HepG2 (cell line): ENCODE data around the gene B3GNT9. TPM values are rescaled to one million over a fixed set of nuclear protein-coding genes. Genes with fewer than 3 reads are reported as not detected.
A peak's percentile ranks its signal among the peaks of the same experiment; 100 is the strongest.

Experiments used
- CEBPG ChIP-seq: IDR thresholded peaks from 2 replicates; pipeline ENCODE4 v1.6.1; 2016
- KDM2A ChIP-seq: sonication (generic); formaldehyde crosslinking; IDR thresholded peaks from 2 replicates; pipeline ENCODE4 v1.4.0; 2020; ENCODE audit warnings: low read depth, missing genetic modification reagents, borderline replicate concordance
- LCORL ChIP-seq, 2 experiments: fragments of 450-650 bp in 1 of 2; sonication (generic) in 1 of 2; formaldehyde crosslinking in 1 of 2; IDR thresholded peaks; 2 replicates each; pipeline versions ENCODE4 v1.5.0 to v1.6.1; 2017 to 2020; ENCODE audit warnings: antibody characterized with exemption in 1 of 2, missing genetic modification reagents in 1 of 2
- MYNN ChIP-seq: sonication (generic); formaldehyde crosslinking; IDR thresholded peaks from 2 replicates; pipeline ENCODE4 v1.4.0; 2020; ENCODE audit warnings: mild to moderate bottlenecking, low read depth, missing genetic modification reagents
- PAXIP1 ChIP-seq: sonication (generic); formaldehyde crosslinking; conservative IDR thresholded peaks from 2 replicates; pipeline ENCODE4 v1.4.0; 2020; ENCODE audit warnings: mild to moderate bottlenecking, missing genetic modification reagents, moderate library complexity
- PRDM10 ChIP-seq: sonication (generic); formaldehyde crosslinking; IDR thresholded peaks from 2 replicates; pipeline ENCODE4 v1.4.0; 2020; ENCODE audit warnings: low read depth, missing genetic modification reagents
- TEAD3 ChIP-seq: optimal IDR thresholded peaks from 2 replicates; pipeline ENCODE3; 2016; ENCODE audit warnings: borderline replicate concordance
- ZNF121 ChIP-seq: sonication (generic); formaldehyde crosslinking; IDR thresholded peaks from 2 replicates; pipeline ENCODE4 v1.5.0; 2020; ENCODE audit warnings: mild to moderate bottlenecking, missing genetic modification reagents
- ZNF354B ChIP-seq: sonication (generic); formaldehyde crosslinking; IDR thresholded peaks from 2 replicates; pipeline ENCODE4 v1.8.0; 2022; ENCODE audit warnings: mild to moderate bottlenecking, missing genetic modification reagents
- ZNF44 ChIP-seq: sonication (generic); formaldehyde crosslinking; IDR thresholded peaks from 2 replicates; pipeline ENCODE4 v1.5.1; 2020; ENCODE audit warnings: mild to moderate bottlenecking, missing genetic modification reagents
- ZNF7 ChIP-seq: IDR thresholded peaks from 2 replicates; pipeline ENCODE4 v1.6.1; 2016; ENCODE audit warnings: missing biosample characterization, missing genetic modification reagents
- polyA plus RNA-seq, 8 experiments: library from polyadenylated mRNA; depleted of rRNA in 3 of 8; stranded (reverse) in 7 of 8; unstranded in 1 of 8; fragments of >200 nt; fragmentation: Illumina TruSeq in 4 of 8; extraction: Trizol in 4 of 8; gene quantifications; 2 replicates each; pipeline versions ENCODE4 v1.2.1 to v1.2.3, GENCODE V29; 2011 to 2016; ENCODE audit warnings: low read depth in 4 of 8, missing spikeins in 1 of 8, mixed read lengths in 1 of 8; ENCODE audit not compliant: insufficient read depth in 1 of 8
- total RNA-seq, 5 experiments: library from RNA; depleted of rRNA; stranded (reverse); fragments of >200 nt; fragmentation: Illumina TruSeq; extraction: Trizol; gene quantifications; 2 replicates each; pipeline ENCODE4 v1.2.3, GENCODE V29; 2016; ENCODE audit warnings: low read depth in 1 of 5
- TF ChIP-seq, protein P1 (sequence below): sonication (generic); formaldehyde crosslinking; IDR thresholded peaks from 2 replicates; pipeline ENCODE4 v1.9.0; 2022; ENCODE audit warnings: missing genetic modification reagents, mild to moderate bottlenecking, borderline replicate concordance
- TF ChIP-seq, protein P2 (sequence below): sonication (generic); formaldehyde crosslinking; IDR thresholded peaks from 2 replicates; pipeline ENCODE4 v1.4.0; 2020; ENCODE audit warnings: missing genetic modification reagents, borderline replicate concordance
- TF ChIP-seq, protein P3 (sequence below): sonication (generic); formaldehyde crosslinking; conservative IDR thresholded peaks from 2 replicates; pipeline ENCODE4 v1.8.0; 2022; ENCODE audit warnings: missing genetic modification reagents

The B3GNT9 gene
- total and polyA plus RNA-seq, 2 of the 13 experiments (the other 11 are each of a cell fraction or from before 2014, with no cell fraction given): 1.5 to 3.1 TPM

- TF ChIP-seq PRDM10 (CRISPR knock-in tag) (0 out of 2 replicates have a peak, but pooled peaks have one; percentile 67), KDM2A (peak; percentile 93), ZNF121 (CRISPR knock-in tag) (peak; percentile 50; the same call in 1 of the 2 replicates), MYNN (CRISPR knock-in tag) (peak; percentile 62; the same call in 1 of the 2 replicates), ZNF7 (CRISPR knock-in tag) (no peak; the same call in 1 of the 2 replicates), PAXIP1 (peak; percentile 86), TEAD3 (peak; percentile 26), CEBPG (CRISPR knock-in tag) (peak; percentile 37), ZNF354B (CRISPR knock-in tag) (0 out of 2 replicates have a peak, but pooled peaks have one; percentile 33), LCORL (IDR thresholded peaks at IDR 0.05) (no peak), LCORL (CRISPR knock-in tag; IDR thresholded peaks at IDR 0.05) (peak; percentile 97), ZNF44 (no peak; the same call in none of the 2 replicates)
- TF ChIP-seq, protein P1, sequence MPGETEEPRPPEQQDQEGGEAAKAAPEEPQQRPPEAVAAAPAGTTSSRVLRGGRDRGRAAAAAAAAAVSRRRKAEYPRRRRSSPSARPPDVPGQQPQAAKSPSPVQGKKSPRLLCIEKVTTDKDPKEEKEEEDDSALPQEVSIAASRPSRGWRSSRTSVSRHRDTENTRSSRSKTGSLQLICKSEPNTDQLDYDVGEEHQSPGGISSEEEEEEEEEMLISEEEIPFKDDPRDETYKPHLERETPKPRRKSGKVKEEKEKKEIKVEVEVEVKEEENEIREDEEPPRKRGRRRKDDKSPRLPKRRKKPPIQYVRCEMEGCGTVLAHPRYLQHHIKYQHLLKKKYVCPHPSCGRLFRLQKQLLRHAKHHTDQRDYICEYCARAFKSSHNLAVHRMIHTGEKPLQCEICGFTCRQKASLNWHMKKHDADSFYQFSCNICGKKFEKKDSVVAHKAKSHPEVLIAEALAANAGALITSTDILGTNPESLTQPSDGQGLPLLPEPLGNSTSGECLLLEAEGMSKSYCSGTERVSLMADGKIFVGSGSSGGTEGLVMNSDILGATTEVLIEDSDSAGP (CRISPR knock-in tag): peak; percentile 96
- TF ChIP-seq, protein P2, sequence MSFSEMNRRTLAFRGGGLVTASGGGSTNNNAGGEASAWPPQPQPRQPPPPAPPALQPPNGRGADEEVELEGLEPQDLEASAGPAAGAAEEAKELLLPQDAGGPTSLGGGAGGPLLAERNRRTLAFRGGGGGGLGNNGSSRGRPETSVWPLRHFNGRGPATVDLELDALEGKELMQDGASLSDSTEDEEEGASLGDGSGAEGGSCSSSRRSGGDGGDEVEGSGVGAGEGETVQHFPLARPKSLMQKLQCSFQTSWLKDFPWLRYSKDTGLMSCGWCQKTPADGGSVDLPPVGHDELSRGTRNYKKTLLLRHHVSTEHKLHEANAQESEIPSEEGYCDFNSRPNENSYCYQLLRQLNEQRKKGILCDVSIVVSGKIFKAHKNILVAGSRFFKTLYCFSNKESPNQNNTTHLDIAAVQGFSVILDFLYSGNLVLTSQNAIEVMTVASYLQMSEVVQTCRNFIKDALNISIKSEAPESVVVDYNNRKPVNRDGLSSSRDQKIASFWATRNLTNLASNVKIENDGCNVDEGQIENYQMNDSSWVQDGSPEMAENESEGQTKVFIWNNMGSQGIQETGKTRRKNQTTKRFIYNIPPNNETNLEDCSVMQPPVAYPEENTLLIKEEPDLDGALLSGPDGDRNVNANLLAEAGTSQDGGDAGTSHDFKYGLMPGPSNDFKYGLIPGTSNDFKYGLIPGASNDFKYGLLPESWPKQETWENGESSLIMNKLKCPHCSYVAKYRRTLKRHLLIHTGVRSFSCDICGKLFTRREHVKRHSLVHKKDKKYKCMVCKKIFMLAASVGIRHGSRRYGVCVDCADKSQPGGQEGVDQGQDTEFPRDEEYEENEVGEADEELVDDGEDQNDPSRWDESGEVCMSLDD (CRISPR knock-in tag): no peak
- TF ChIP-seq, protein P3, sequence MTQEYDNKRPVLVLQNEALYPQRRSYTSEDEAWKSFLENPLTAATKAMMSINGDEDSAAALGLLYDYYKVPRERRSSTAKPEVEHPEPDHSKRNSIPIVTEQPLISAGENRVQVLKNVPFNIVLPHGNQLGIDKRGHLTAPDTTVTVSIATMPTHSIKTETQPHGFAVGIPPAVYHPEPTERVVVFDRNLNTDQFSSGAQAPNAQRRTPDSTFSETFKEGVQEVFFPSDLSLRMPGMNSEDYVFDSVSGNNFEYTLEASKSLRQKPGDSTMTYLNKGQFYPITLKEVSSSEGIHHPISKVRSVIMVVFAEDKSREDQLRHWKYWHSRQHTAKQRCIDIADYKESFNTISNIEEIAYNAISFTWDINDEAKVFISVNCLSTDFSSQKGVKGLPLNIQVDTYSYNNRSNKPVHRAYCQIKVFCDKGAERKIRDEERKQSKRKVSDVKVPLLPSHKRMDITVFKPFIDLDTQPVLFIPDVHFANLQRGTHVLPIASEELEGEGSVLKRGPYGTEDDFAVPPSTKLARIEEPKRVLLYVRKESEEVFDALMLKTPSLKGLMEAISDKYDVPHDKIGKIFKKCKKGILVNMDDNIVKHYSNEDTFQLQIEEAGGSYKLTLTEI (CRISPR knock-in tag): no peak
Measured at GRCh38 chr16:67109407-67110135, 41.2 kb downstream of the B3GNT9 start, which contains the start of gene PHAF1 (continued).
